ENCODE results near the gene PCDHGA5. TPM values are rescaled to one million over a fixed set of nuclear protein-coding genes. Genes with fewer than 3 reads are reported as not detected.
"Not testable (repeated sequence)": the region's sequence is repeated elsewhere in the genome, so short reads cannot be mapped to it uniquely, and the experiment has no call there.

PCDHGA5 gene
- total RNA-seq = 0.14 and 0.63 TPM in 2 replicates

DNA sequence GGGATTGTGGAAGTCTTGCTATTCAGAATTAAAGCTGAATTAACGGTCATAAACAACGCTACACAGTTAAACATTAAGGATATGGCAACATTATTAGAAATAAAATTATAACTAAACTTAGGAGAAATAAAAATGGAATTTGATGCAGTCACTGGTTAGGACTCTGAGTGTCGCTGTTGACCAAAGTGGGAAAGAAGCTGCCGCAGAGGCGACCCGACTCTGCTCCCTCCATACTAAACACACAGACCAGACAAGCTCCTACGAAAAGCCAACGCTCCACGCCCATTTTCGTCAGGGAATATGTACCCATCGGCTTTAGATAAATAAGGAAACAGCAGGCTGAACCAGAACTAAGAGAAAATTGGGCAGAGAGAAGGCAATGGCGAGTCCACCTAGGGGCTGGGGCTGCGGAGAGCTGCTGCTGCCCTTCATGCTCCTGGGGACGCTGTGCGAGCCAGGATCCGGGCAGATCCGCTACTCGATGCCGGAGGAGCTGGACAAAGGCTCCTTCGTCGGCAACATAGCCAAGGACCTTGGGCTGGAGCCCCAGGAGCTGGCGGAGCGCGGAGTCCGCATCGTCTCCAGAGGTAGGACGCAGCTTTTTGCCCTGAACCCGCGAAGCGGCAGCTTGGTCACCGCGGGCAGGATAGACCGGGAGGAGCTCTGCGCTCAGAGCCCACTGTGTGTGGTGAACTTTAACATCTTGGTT lies at the start of gene PCDHGA5:
PCDHGA5 (plus strand) TSS at position 211 of the 709 bp plus-strand sequence; CDS start at position 380, 169 bp downstream.
- peak within 1 kb of the TSS; percentile 4 for H3K4me3 ChIP-seq (ENCODE audit: low read depth, low read length)
- TF ChIP-seq CTCF (conservative IDR thresholded peaks at IDR 0.05; ENCODE audit: low read depth, low read length) = peak; percentile 17
- DNase-seq (ENCODE audit: low read depth) = no peak

DNA sequence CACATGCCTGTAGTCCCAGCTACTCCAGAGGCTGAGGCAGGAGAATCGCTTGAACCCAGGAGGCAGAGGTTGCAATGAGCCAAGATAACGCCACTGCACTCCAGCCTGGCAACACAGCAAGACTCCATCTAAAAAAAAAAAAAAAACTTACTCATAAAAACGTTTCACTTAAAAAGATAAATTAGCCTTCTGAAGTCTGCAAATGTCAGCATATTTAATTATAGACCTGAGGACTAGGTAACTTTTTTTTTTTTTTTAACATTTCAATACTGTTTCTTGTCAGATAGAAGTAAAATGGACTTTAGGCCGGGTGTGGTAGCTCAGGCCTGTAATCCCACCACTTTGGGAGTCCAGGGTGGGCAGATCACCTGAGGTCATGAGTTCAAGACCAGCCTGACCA lies 47.0 kb upstream of the PCDHGA5 start:
- DNase-seq (ENCODE audit: low read depth); H3K4me3 ChIP-seq (ENCODE audit: low read depth, low read length): not testable (repeated sequence)

DNA sequence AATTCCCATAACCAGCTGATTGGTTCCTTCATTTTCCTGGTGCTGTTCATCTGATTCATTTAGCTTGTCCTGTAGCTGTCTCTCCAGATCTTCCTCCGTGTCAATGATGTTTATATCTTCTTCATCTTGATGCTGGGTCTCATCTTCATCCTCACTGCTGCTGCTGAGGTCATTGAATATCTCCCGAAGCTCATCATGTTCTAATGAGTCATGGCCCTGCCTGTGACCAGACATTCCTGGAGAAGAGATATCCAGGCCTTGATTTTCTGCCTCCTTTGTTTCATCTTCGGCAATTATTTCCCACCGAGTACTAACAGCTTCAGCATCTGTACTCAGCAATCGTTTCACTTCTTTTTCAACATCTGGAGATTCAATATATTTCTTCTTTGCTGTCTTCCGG lies 44.8 kb upstream of the PCDHGA5 start:
- no peak for TF ChIP-seq CTCF (conservative IDR thresholded peaks at IDR 0.05; ENCODE audit: low read depth, low read length)
- no peak overlapping the region for H3K4me3 ChIP-seq (ENCODE audit: low read depth, low read length)
- DNase-seq (ENCODE audit: low read depth) = no peak

DNA sequence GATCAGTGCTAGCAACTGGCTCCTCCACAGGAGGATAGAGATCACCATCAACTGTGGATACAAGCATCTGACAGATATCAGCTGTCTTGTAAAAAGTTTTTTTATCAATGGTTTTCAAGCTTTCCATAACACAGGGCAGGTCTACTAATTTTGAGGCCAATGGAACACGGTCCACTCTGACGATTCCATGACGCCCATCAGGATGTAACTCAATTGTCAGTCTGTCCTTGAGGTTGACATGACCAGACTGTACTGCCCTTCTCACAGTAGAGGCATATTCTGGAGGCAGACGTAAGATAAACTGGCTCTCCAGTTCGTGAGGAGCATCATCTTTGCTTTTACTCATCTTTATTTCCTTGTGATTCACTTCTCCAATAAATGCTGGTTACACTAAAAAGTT lies 44.3 kb upstream of the PCDHGA5 start:
- no peak for TF ChIP-seq CTCF (conservative IDR thresholded peaks at IDR 0.05; ENCODE audit: low read depth, low read length)
- H3K4me3 ChIP-seq (ENCODE audit: low read depth, low read length) = peak overlapping the region; percentile 96
- DNase-seq (ENCODE audit: low read depth) = no peak

DNA sequence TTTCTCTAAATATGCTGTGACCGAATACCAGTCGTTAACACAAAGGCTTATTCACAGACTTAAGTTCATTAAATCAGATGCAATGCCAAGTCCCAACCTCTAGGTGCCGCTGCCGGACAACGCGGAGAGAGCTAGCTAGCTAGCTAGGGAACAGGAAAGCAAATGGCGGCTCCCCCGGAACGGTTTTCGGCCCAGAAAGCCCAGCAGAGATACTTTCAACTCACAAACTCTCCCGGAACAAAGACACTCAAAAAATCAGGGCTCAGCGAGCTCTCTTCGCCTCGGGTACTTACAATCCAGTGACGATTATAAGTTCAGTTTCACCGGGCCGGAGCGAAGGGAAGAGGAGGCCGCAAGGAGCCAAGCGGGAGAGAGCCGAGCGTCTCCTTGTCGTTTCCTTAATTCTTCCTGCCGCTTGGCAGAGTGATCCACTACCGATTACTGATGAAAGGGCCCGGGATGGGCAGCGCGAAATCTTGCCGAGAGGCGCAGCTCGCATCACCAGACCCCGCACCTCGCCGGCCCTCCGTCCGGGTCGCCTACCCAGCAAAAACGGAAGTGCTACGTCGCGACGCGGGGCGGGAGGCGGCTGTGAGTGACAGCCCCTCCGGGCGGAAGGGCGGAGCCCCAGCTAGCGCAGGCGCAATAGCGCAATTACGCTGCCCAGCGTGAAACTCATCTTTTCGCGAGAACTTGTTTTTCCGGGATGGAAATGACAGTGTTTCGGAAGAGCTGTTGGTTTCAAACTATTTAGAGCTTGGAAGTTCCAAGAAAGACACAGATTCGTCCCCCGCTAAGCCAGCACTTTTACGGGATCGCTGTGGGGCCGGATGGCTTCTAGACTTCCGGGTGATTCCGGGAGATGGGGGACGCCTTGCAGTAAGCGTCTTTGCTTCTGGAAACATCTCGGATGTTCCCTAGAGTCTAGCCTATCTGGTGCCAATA lies 43.5 kb upstream of the PCDHGA5 start, which contains the start of gene TAF7:
TAF7 (minus strand) TSS at position 560 of the 945 bp plus-strand sequence. CDS start 740 bp downstream, outside the sequence.
- DNase-seq (ENCODE audit: low read depth) = peak; percentile 64
- TF ChIP-seq CTCF (conservative IDR thresholded peaks at IDR 0.05; ENCODE audit: low read depth, low read length) = peak; percentile 93
- H3K4me3 ChIP-seq (ENCODE audit: low read depth, low read length) = peak within 1 kb of the TSS; percentile 96

- DNase-seq (ENCODE audit: low read depth) = no peak
- TF ChIP-seq CTCF (conservative IDR thresholded peaks at IDR 0.05; ENCODE audit: low read depth, low read length) = no peak
- H3K4me3 ChIP-seq (ENCODE audit: low read depth, low read length) = no peak overlapping the region
Measured at GRCh38 chr5:141322261-141322660, 41.7 kb upstream of the PCDHGA5 start.

Measured in epithelial cell of proximal tubule (primary cell).